ENCODE results near the gene RAD23B. TPM values are rescaled to one million over a fixed set of nuclear protein-coding genes. Genes with fewer than 3 reads are reported as not detected.
"Not testable (repeated sequence)": the region's sequence is repeated elsewhere in the genome, so short reads cannot be mapped to it uniquely, and the experiment has no call there.

Gene RAD23B
- total RNA-seq, 2 donors from 2014 or later: 33.3 to 57.4 TPM

DNA sequence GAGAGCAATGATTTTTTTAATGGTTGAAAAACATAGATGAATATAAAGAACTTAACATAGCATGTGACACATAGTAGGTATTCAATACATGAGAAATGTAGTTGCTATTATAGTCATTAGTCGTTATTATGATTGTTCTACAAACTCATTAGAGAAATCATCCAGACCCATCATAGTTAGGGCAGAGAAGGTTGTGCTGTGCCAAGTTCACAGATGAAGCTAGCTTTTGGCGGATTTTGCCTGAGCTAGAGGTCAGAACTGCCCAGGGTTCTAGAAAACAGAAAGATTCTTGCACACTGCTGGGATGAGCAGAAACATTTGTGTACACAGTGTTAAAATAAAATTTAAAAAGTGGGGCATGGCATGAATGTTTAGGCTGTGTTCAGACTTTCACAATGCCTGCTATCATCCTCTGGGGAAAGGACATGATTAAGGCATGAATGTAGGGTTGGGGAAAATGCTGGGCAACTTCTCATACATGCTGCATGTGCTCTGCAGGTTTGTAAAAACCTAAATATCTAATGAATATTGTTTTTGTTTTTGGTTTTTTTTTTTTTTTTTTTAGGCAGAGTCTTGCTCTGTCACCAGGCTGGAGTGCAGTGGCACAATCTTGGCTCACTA, 33.3 kb upstream of the RAD23B start:
- TF ChIP-seq CTCF (IDR thresholded peaks at IDR 0.05): no peak
- Histone ChIP-seq H3K27me3 (replicated peaks; ENCODE audit: insufficient read depth) (no peaks in the 10 kb centered on the region), H3K4me3 (no peak overlapping the region), H3K27ac (no peak overlapping the region), H3K4me1 (ENCODE audit: control insufficient read depth in 1 of 2, low read depth in 2 of 2) (peaks cover 0 to 13% of the 10 kb centered on the region in 2 donors), H3K9me3 (no peaks in the 10 kb centered on the region), H3K36me3 (no peaks in the 10 kb centered on the region)
- no peak for ATAC-seq (ENCODE audit: insufficient number of reproducible peaks, low FRiP score, low read depth)
- DNase-seq (ENCODE audit: low spot score): no peak

DNA sequence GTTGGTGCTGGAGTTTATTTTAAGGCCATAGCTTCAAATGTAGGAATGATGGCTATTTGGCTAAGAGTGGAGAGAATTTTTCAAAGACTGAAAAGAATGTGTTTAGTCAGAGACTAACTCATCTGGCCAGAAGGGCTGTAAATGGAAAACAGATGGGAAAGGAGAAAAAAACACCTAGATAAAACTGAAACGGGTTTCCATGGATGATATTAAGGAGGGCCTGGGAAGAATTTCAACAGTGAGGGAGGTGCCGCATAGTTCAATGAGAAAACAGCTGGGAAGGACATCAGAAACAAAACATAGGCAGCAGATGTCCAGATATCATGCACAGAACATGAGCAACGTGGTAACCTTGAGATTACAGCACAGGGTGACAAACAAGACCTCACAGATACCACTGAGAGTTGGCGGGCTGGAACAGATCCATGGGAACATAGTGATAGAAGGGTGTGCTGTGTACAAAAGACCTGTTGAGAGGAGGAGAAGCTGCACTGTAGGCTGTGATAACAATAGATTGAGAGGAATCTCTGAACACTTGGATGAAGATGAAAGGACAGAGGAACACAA, 31.2 kb upstream of the RAD23B start:
- DNase-seq (ENCODE audit: low spot score) (no peak), ATAC-seq (ENCODE audit: insufficient number of reproducible peaks, low FRiP score, low read depth) (no peak)
- Histone ChIP-seq H3K4me3 (no peak overlapping the region), H3K9me3 (no peaks in the 10 kb centered on the region), H3K36me3 (no peaks in the 10 kb centered on the region), H3K27me3 (replicated peaks; ENCODE audit: insufficient read depth) (no peaks in the 10 kb centered on the region), H3K27ac (peak overlapping the region in 1 of 2 donors; percentile 19), H3K4me1 (ENCODE audit: control insufficient read depth in 1 of 2, low read depth in 2 of 2) (peaks cover 0 to 13% of the 10 kb centered on the region in 2 donors)
- TF ChIP-seq CTCF (IDR thresholded peaks at IDR 0.05): no peak

DNA sequence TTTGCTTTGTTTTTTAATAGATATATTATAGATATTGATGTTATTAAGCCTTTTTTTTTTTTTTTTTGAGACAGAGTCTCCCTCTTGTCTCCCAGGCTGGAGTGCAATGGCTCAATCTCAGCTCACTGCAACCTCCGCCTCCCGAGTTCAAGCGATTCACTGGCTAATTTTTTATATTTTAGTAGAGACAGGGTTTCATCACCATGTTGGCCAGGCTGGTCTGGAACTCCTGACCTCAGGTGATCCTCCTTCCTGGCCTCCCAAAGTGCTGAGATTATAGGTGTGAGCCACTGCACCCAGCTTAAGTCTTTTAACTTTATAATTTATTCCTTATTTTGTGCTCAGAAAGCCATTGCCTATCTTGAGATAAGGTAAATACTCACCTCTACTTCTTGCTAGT, 24.2 kb upstream of the RAD23B start:
- DNase-seq (ENCODE audit: low spot score) (no peak), ATAC-seq (ENCODE audit: insufficient number of reproducible peaks, low FRiP score, low read depth) (no peak)
- Histone ChIP-seq H3K9me3 (no peaks in the 10 kb centered on the region), H3K4me1 (ENCODE audit: control insufficient read depth in 1 of 2, low read depth in 2 of 2) (no peaks in the 10 kb centered on the region), H3K27me3 (replicated peaks; ENCODE audit: insufficient read depth) (no peaks in the 10 kb centered on the region), H3K27ac (no peak overlapping the region), H3K4me3 (no peak overlapping the region), H3K36me3 (no peaks in the 10 kb centered on the region)
- TF ChIP-seq CTCF (IDR thresholded peaks at IDR 0.05): no peak

DNA sequence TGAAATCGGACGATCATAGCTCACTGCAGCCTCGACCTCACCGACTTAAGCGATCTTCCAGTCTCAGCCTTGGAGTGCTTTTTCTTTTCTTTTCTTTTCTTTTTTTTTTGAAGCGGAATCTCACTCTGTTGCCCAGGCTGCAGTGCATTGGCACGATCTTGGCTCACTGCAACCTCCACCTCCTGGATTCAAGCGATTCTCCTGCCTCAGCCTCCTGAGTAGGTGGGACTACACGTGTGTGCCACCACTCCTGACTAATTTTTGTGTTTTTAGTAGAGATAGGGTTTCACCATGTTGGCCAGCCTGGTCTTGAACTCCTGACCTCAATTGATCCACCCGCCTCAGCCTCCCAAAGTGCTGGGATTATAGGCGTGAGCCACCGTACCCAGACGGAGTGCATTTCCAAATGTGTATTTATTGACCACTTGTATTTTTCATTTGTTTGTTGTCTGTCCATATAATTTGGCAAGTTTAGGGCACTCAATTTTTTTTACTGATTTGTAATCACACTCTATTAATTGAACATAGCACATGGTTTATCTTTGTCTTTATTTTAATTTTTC, 23.2 kb upstream of the RAD23B start:
- not testable (repeated sequence) for H3K4me3 ChIP-seq; H3K4me1 ChIP-seq (ENCODE audit: control insufficient read depth in 1 of 2, low read depth in 2 of 2); ATAC-seq (ENCODE audit: insufficient number of reproducible peaks, low FRiP score, low read depth)

DNA sequence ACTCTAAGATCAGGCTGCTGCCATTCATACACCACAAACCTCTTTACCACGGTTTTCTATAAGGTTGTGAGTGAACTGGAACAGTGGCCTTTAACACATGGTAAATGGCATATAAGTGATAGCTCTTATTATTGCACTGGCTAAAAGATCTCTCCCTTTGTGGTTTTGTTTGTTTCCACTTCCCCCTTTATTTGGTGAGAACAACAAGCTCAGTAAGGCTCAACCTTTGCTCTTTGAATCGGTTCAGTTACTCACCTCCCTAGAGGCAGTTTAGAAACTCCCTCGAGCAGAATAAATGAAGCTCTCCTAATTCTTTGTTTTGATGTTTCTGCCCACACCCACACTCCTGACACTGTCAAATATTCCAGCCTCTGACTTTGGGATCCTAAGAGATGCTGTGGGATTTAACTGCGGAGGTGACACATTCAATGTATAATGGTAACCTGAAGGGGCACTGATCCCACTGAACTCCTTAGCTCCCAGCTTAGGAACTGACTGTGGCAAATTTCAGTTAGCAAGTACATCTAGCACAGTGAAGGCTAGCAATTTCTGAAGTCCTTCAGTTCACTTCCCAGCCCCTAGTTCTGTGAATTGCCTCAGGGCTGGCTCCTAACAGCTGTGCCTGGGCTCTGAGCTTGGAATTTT, 22.5 kb upstream of the RAD23B start:
- Histone ChIP-seq H3K9me3 (peaks cover 5% of the 10 kb centered on the region), H3K4me1 (ENCODE audit: control insufficient read depth in 1 of 2, low read depth in 2 of 2) (no peaks in the 10 kb centered on the region), H3K27ac (no peak overlapping the region), H3K36me3 (no peaks in the 10 kb centered on the region), H3K4me3 (no peak overlapping the region), H3K27me3 (replicated peaks; ENCODE audit: insufficient read depth) (no peaks in the 10 kb centered on the region)
- no peak for TF ChIP-seq CTCF (IDR thresholded peaks at IDR 0.05)
- ATAC-seq (ENCODE audit: insufficient number of reproducible peaks, low FRiP score, low read depth) (no peak), DNase-seq (ENCODE audit: low spot score) (no peak)

More for the DNA sequence above, 23.2 kb upstream of the RAD23B start:
- H3K27ac ChIP-seq; H3K36me3 ChIP-seq; H3K9me3 ChIP-seq; DNase-seq (ENCODE audit: low spot score); H3K27me3 ChIP-seq (replicated peaks; ENCODE audit: insufficient read depth): not testable (repeated sequence)

Measured in thoracic aorta (tissue), 2 donors.